Measurements from ENCODE around the gene FAM120AOS. TPM values are rescaled to one million over a fixed set of nuclear protein-coding genes. Genes with fewer than 3 reads are reported as not detected.

The FAM120AOS gene
- total RNA-seq, 2 experiments from 2014 or later = 32.8 to 36.4 TPM

GRCh38 chr9:93465855-93466254, 12.5 kb upstream of the FAM120AOS start:
- CTCF ChIA-PET = interaction anchor here (3.7 kb wide), 1 partner anchor 12 kb away, joined by 21 read pairs; the partner anchor contains the start of gene FAM120AOS

DNA sequence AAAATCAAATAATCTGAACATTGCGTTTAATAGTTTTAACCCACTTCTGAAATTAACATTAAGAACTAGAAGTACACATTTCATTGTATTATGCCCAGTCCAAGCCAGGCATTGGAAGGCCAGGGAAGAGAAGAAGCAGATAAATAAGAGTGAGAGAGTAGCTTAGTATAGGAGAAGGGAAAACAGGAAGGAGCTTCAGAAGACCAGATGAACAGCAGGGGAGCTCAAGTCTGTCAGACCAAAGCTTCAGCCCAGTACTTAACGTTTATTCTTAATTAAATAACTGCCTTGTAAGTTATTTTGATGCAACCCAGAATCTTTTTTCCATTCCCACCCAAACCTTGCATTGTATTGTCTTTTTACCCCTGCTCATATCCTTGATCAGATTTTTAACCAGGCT, 11.5 kb upstream of the FAM120AOS start:
- H3K9me3 Mint-ChIP-seq = no peaks in the 10 kb centered on the region

More at GRCh38 chr9:93465855-93466254, 12.5 kb upstream of the FAM120AOS start:
- intact Hi-C loops (cut with micrococcal nuclease) = no loop called here
- H3K27me3 Mint-ChIP-seq = no peaks in the 10 kb centered on the region
- POLR2A ChIA-PET = interaction anchor here (0.6 to 1.3 kb wide), 2 partner anchors 8 to 13 kb away, joined by 3 to 4 read pairs; no protein-coding TSS in a partner anchor
- H3K4me1 Mint-ChIP-seq (ENCODE audit: low read depth) = peaks cover 85% of the 10 kb centered on the region
- no peak for DNase-seq
- ATAC-seq = no peak
- H3K27ac Mint-ChIP-seq = peak overlapping the region; percentile 55
- peaks cover 31% of the 10 kb centered on the region for H3K36me3 Mint-ChIP-seq (ENCODE audit: low read depth)
- TF ChIP-seq, protein P1, sequence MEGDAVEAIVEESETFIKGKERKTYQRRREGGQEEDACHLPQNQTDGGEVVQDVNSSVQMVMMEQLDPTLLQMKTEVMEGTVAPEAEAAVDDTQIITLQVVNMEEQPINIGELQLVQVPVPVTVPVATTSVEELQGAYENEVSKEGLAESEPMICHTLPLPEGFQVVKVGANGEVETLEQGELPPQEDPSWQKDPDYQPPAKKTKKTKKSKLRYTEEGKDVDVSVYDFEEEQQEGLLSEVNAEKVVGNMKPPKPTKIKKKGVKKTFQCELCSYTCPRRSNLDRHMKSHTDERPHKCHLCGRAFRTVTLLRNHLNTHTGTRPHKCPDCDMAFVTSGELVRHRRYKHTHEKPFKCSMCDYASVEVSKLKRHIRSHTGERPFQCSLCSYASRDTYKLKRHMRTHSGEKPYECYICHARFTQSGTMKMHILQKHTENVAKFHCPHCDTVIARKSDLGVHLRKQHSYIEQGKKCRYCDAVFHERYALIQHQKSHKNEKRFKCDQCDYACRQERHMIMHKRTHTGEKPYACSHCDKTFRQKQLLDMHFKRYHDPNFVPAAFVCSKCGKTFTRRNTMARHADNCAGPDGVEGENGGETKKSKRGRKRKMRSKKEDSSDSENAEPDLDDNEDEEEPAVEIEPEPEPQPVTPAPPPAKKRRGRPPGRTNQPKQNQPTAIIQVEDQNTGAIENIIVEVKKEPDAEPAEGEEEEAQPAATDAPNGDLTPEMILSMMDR (IDR thresholded peaks at IDR 0.05) = no peak
- no peak overlapping the region for H3K4me3 Mint-ChIP-seq
- no peaks in the 10 kb centered on the region for H3K9me3 Mint-ChIP-seq

DNA sequence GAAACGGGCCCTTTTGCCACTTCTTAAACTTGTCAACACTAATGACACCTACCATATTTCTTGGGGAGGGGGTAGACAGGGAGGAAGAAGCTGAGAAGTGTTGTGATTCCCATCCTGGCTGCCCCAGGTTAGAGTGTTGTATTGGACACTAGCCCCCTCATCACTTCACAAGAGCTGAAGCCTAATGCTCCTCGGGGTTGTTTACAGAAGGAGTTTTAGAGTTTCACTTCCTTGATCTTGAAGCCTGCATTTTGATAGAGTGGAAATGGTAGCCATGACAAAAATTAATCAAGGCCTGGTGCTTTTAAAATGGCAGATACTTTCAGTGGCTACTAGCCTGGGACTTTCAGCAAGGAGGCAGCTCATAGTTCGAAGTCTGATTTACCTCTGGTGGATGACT, 11.0 kb upstream of the FAM120AOS start:
- POLR2A ChIA-PET = interaction anchor here (0.7 to 4.0 kb wide), 3 partner anchors 12 to 25 kb away, joined by 3 to 31 read pairs (median 3); partner anchors contain the start of genes FAM120A and FAM120AOS
- H3K4me3 Mint-ChIP-seq = peak overlapping the region; percentile 42
- peaks cover 35% of the 10 kb centered on the region for H3K36me3 Mint-ChIP-seq (ENCODE audit: low read depth)
- TF ChIP-seq, protein P1 (IDR thresholded peaks at IDR 0.05) = no peak
- peak overlapping the region; percentile 90 for H3K27ac Mint-ChIP-seq
- CTCF ChIA-PET = interaction anchor here (2.0 to 3.7 kb wide), 2 partner anchors 10 to 102 kb away, joined by 12 to 21 read pairs; partner anchors contain the start of gene FAM120AOS
- intact Hi-C loops (cut with micrococcal nuclease) = no loop called here
- DNase-seq (no peak), ATAC-seq (no peak)
- no peaks in the 10 kb centered on the region for H3K27me3 Mint-ChIP-seq
- no peaks in the 10 kb centered on the region for H3K9me3 Mint-ChIP-seq
- peaks cover 85% of the 10 kb centered on the region for H3K4me1 Mint-ChIP-seq (ENCODE audit: low read depth)

More for the DNA sequence above, 11.5 kb upstream of the FAM120AOS start:
- TF ChIP-seq, protein P1 (IDR thresholded peaks at IDR 0.05) = no peak
- H3K4me1 Mint-ChIP-seq (ENCODE audit: low read depth) = peaks cover 83% of the 10 kb centered on the region
- H3K36me3 Mint-ChIP-seq (ENCODE audit: low read depth) = peaks cover 30% of the 10 kb centered on the region
- peak overlapping the region; percentile 42 for H3K4me3 Mint-ChIP-seq
- no peak for ATAC-seq
- peak overlapping the region; percentile 90 for H3K27ac Mint-ChIP-seq
- CTCF ChIA-PET = interaction anchor here (0.8 to 3.7 kb wide), 3 partner anchors 9 to 101 kb away, joined by 3 to 21 read pairs (median 12); partner anchors contain the start of gene FAM120AOS
- H3K27me3 Mint-ChIP-seq = no peaks in the 10 kb centered on the region
- intact Hi-C loops (cut with micrococcal nuclease) = no loop called here
- POLR2A ChIA-PET = interaction anchor here (0.6 to 4.0 kb wide), 2 partner anchors 12 to 36 kb away, joined by 3 to 31 read pairs; partner anchors contain the start of genes FAM120A and FAM120AOS
- DNase-seq = no peak

DNA sequence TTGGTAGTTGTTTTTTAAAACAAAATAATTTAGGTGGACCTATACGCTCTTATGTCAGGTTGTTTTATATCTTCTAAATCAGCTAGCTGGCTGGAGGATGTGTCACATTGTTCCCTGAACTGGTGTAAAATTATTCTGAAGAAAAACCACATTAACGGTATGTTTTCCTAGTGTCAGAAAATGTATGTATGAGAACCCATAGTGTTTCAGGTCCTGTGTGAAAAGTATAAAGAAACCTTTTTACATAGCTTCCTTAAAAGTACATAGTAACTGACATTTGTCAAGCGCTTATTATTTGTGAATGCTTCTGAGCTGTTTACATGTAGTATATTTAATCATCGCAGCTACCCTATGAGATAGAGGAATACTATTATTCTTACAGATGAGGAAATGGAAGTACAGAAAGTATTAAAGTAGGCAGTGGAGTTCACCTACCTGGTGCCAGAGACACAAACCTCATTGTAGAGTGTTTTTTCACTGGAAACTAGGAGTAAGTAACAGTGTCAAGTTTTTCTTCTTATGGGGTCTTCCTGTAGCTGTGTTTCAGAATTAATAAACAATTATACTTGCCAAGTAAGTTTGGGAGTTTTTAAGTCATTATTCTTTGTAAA, 10.4 kb upstream of the FAM120AOS start:
- Mint-ChIP-seq H3K36me3 (ENCODE audit: low read depth) (peaks cover 41% of the 10 kb centered on the region), H3K27ac (peak overlapping the region; percentile 90), H3K9me3 (no peaks in the 10 kb centered on the region), H3K27me3 (no peaks in the 10 kb centered on the region), H3K4me3 (peak overlapping the region; percentile 42), H3K4me1 (ENCODE audit: low read depth) (peaks cover 85% of the 10 kb centered on the region)
- POLR2A ChIA-PET = interaction anchor here (0.7 to 4.0 kb wide), 4 partner anchors 11 to 26 kb away, joined by 3 to 31 read pairs (median 4); partner anchors contain the start of genes FAM120A and FAM120AOS
- TF ChIP-seq, protein P1 (IDR thresholded peaks at IDR 0.05) = no peak
- intact Hi-C loops (cut with micrococcal nuclease) = no loop called here
- ATAC-seq (peak; percentile 81), DNase-seq (peak; percentile 31)
- CTCF ChIA-PET = interaction anchor here (0.8 to 3.7 kb wide), 3 partner anchors 10 to 102 kb away, joined by 3 to 21 read pairs (median 12); partner anchors contain the start of gene FAM120AOS
